Choroid plexus epithelial cell (primary cell): ENCODE results near the gene DDAH1.
A peak's percentile ranks its signal among the peaks of the same experiment; 100 is the strongest.

ENCODE experiments used
- DNase-seq: peaks from one replicate; pipeline ENCODE4 v3.0.0-alpha.2; 2010; ENCODE audit warnings: low read depth
- H3K4me3 ChIP-seq: 2 replicates; pipeline ENCODE4 v1.5.1; 2011; ENCODE audit warnings: low read depth, mild to moderate bottlenecking, control low read depth, low read length, moderate library complexity
- CTCF ChIP-seq: conservative IDR thresholded peaks from 2 replicates; pipeline ENCODE4 v1.5.1; 2011; ENCODE audit warnings: low read depth, mild to moderate bottlenecking, control low read depth, inconsistent platforms, low read length, moderate library complexity

Gene DDAH1

GRCh38 chr1:85398391-85399064 lies 66.4 kb downstream of the DDAH1 start:
- TF ChIP-seq CTCF = peak; percentile 62
- peak; percentile 83 for DNase-seq
- no peak overlapping the region for H3K4me3 ChIP-seq

GRCh38 chr1:85397490-85398032 lies 67.4 kb downstream of the DDAH1 start:
- no peak overlapping the region for H3K4me3 ChIP-seq
- TF ChIP-seq CTCF = no peak
- DNase-seq = peak; percentile 61

GRCh38 chr1:85396194-85396593 lies 68.8 kb downstream of the DDAH1 start:
- no peak for DNase-seq
- H3K4me3 ChIP-seq = no peak overlapping the region
- TF ChIP-seq CTCF = no peak

GRCh38 chr1:85394130-85394529 lies 70.8 kb downstream of the DDAH1 start:
- H3K4me3 ChIP-seq = no peak overlapping the region
- peak; percentile 12 for DNase-seq
- no peak for TF ChIP-seq CTCF

- H3K4me3 ChIP-seq = no peak overlapping the region
- DNase-seq = no peak
- TF ChIP-seq CTCF = no peak
These were observed 71.5 kb downstream of the DDAH1 start for GRCh38 chr1:85393490-85393889.

- no peak overlapping the region for H3K4me3 ChIP-seq
- no peak for TF ChIP-seq CTCF
- no peak for DNase-seq
These were observed 76.5 kb downstream of the DDAH1 start for GRCh38 chr1:85388416-85388815.

- no peak overlapping the region for H3K4me3 ChIP-seq
- TF ChIP-seq CTCF = no peak
- no peak for DNase-seq
These were observed 77.2 kb downstream of the DDAH1 start for GRCh38 chr1:85387781-85388180.
